Kidney (tissue), 14 donors: ENCODE data around the gene ERCC2. TPM values are rescaled to one million over a fixed set of nuclear protein-coding genes. Genes with fewer than 3 reads are reported as not detected.

ENCODE experiments used
- DNase-seq, 5 donors: peaks; one replicate each; pipeline ENCODE4 v3.0.0-alpha.2; 2013 to 2020
- FAIRE-seq: peaks from 2 replicates; lab custom pipeline; 2012; peaks lifted over from hg19 to GRCh38; lab: Jason Lieb, UNC
- H3K27ac ChIP-seq, 2 donors: one replicate each; pipeline ENCODE4 v1.7.0; 2013; ENCODE audit warnings: low read depth in 2 of 2, low read length in 2 of 2, inconsistent platforms in 1 of 2
- H3K27me3 ChIP-seq: one replicate; pipeline ENCODE4 v1.7.1; 2013; ENCODE audit warnings: low read length, inconsistent platforms; ENCODE audit not compliant: control insufficient read depth, insufficient read depth
- H3K36me3 ChIP-seq, 3 donors: one replicate each; pipeline versions ENCODE4 v1.7.0 to v1.7.1; 2013; ENCODE audit warnings: low read length in 3 of 3, control low read depth in 1 of 3, inconsistent platforms in 1 of 3; ENCODE audit not compliant: insufficient read depth in 3 of 3, control insufficient read depth in 2 of 3
- H3K4me1 ChIP-seq, 3 donors: one replicate each; pipeline versions ENCODE4 v1.7.0 to v1.7.1; 2013; ENCODE audit warnings: low read length in 3 of 3, inconsistent platforms in 1 of 3, low read depth in 1 of 3; ENCODE audit not compliant: control insufficient read depth in 2 of 3, insufficient read depth in 2 of 3
- H3K4me3 ChIP-seq, 3 donors: one replicate each; pipeline versions ENCODE4 v1.7.0 to v1.8.1; 2013; ENCODE audit warnings: low read length in 3 of 3, control low read depth in 1 of 3, inconsistent platforms in 1 of 3
- H3K9ac ChIP-seq, 3 donors: one replicate each; pipeline versions ENCODE4 v1.7.0 to v1.7.1; 2013; ENCODE audit warnings: low read length in 3 of 3, control low read depth in 1 of 3, inconsistent platforms in 1 of 3
- H3K9me3 ChIP-seq, 3 donors: one replicate each; pipeline versions ENCODE4 v1.7.0 to v1.7.1; 2013; ENCODE audit warnings: low read length in 3 of 3, control low read depth in 1 of 3, inconsistent platforms in 1 of 3; ENCODE audit not compliant: control insufficient read depth in 2 of 3, insufficient read depth in 1 of 3
- intact Hi-C: fragments of 100-400 bp; cut with DNase I; formaldehyde crosslinking; loops from one replicate; pipeline ENCODE4 v1.11.1; 2022
- polyA plus RNA-seq: library from polyadenylated mRNA; stranded (reverse); fragments of 350-450 nt; fragmentation: Illumina TruSeq; extraction: RNeasy Lipid Tissue Mini Kit (QIAGEN cat#74804); gene quantifications from one replicate; pipeline ENCODE4 v1.2.3, GENCODE V29; 2014; ENCODE audit warnings: low read depth, low replicate concordance; ENCODE audit not compliant: insufficient read depth
- total RNA-seq: library from RNA; stranded (reverse); fragmentation: NEBNext Ultra II Directional; extraction: Animal tissue kit (Norgen Biotek cat#: 25700); gene quantifications from one replicate; pipeline ENCODE4 v1.2.1, GENCODE V29; 2021
- TF ChIP-seq, protein P1 (sequence below): IDR thresholded peaks from 3 replicates; pipeline ENCODE4 v1.5.1; 2012; ENCODE audit warnings: mild to moderate bottlenecking, moderate library complexity, borderline replicate concordance; ENCODE audit not compliant: insufficient read depth; ENCODE audit errors: extremely low read depth
- donor health status: control.
- donor health status: control.
- donor health status: control.
- donor health status: control.
- donor health status: control.
- donor health status: DM: yes; HTN: yes; CAD: no.
- donor health status: Normal renal cell carcinoma (clear cell type).

The ERCC2 gene
- total and polyA plus RNA-seq, 2 donors from 2014 or later = 16.7 to 19.0 TPM

DNA sequence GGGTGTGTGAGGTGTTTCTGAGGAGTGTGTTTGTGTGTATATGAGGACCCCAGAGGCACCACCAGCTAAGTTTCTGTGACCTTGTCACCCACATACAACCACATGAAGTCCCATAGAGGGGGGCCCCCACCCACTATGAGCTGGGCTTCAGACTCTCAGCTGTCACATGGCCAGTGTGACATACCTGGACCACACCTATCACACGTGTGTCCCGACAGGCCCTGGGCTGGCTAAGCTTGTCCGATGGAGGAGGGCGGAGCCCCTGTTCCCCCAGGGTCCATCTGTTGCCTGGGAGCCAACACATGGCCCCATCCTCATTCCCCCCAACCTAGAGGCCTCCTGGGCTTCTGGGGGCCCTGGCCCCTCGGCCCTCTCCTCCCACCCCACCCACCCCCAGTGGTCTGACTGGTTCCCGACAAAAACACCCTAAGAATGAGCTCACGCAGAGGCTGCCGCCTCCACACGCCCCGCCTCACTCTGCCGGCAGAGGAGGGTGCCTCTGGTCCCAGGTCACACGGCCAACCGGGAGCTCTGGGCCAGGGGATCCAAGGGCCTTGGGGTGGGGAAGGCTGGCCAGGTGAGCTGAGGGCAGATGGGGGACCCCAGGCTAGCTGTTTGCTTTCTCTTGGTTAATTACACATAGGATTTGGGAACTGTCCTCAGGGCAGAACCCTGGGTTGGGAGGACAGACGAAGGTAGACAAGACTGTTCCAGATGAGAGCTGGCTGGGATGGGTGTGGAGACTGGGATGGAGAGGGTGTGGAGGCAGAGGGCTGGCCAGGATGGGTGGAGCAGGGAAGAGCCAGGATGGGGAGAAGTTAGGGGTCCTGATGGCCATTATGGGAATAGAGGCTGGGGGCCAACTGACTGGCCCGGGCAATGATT, 25.5 kb downstream of the ERCC2 start:
- Histone ChIP-seq H3K27ac (no peak overlapping the region), H3K4me1 (peaks cover 0 to 3% (median 0%) of the 10 kb centered on the region in 3 donors), H3K27me3 (peaks cover 5% of the 10 kb centered on the region), H3K4me3 (no peak overlapping the region), H3K9me3 (no peaks in the 10 kb centered on the region), H3K36me3 (no peaks in the 10 kb centered on the region), H3K9ac (no peak overlapping the region)
- no peak for DNase-seq
- intact Hi-C loops = no loop called here
- no peak for FAIRE-seq
- TF ChIP-seq, protein P1, sequence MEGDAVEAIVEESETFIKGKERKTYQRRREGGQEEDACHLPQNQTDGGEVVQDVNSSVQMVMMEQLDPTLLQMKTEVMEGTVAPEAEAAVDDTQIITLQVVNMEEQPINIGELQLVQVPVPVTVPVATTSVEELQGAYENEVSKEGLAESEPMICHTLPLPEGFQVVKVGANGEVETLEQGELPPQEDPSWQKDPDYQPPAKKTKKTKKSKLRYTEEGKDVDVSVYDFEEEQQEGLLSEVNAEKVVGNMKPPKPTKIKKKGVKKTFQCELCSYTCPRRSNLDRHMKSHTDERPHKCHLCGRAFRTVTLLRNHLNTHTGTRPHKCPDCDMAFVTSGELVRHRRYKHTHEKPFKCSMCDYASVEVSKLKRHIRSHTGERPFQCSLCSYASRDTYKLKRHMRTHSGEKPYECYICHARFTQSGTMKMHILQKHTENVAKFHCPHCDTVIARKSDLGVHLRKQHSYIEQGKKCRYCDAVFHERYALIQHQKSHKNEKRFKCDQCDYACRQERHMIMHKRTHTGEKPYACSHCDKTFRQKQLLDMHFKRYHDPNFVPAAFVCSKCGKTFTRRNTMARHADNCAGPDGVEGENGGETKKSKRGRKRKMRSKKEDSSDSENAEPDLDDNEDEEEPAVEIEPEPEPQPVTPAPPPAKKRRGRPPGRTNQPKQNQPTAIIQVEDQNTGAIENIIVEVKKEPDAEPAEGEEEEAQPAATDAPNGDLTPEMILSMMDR = no peak

DNA sequence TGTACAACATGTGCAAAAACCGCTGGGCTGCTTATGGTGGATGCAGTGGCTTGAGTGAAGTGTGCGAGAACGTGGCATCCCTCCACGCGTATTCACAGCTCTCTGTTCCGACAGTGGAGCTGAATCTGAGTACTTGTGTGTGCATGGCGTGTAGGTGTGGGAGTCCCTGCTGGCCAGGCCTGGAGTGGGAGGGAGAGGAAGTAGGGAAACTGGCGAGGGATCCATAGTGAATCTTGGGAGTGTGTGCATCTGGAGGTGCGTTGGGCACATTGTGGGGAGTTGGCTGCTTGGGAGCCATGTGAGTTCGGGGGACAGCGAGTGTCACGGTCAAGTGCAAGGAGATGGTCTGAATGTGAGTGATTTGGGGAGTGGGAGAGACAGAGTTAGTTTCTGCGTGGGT, 27.5 kb downstream of the ERCC2 start:
- H3K36me3 ChIP-seq = no peaks in the 10 kb centered on the region
- DNase-seq (no peak), FAIRE-seq (no peak)
- peaks cover 0 to 6% (median 0%) of the 10 kb centered on the region in 3 donors for H3K4me1 ChIP-seq
- no peaks in the 10 kb centered on the region for H3K9me3 ChIP-seq
- no peak overlapping the region for H3K9ac ChIP-seq
- no peak overlapping the region for H3K27ac ChIP-seq
- H3K27me3 ChIP-seq = peaks cover 5% of the 10 kb centered on the region
- H3K4me3 ChIP-seq = no peak overlapping the region
- intact Hi-C loops = no loop called here
- TF ChIP-seq, protein P1 = no peak

DNA sequence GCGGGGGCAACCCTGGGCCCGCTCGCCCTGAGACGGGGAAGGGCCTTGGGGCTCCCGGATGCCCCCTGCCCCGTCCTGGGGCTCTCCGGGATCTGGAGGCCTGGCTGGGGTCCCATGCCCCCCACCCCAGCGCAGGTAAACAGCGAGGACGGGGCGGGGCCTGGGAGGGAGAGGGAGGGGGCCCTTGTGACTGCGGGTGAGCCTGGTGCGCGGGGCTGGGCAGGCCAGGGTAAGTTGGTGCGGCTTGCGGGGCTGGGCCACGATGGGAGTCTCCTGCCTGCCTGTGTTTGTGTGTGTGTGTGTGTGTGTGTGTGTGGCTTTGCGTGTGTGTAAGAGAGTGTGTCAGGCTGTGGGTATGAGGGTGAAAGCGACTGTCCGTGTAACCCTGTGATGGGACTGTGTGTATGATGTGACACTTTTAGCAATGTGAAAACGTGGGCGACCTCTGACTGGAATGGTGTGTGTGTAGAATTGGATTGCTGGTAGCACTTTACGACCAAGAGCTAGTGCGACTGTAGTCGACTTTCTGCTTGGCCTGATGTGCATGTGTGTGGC, 29.4 kb downstream of the ERCC2 start:
- H3K27me3 ChIP-seq = peaks cover 5% of the 10 kb centered on the region
- TF ChIP-seq, protein P1 = no peak
- intact Hi-C loops = no loop called here
- no peaks in the 10 kb centered on the region for H3K36me3 ChIP-seq
- H3K27ac ChIP-seq = no peak overlapping the region
- H3K4me1 ChIP-seq = peaks cover 0 to 6% (median 0%) of the 10 kb centered on the region in 3 donors
- DNase-seq = peak in 4 of 5 donors; percentile 20 to 67 (median 30)
- H3K9me3 ChIP-seq = no peaks in the 10 kb centered on the region
- H3K9ac ChIP-seq = no peak overlapping the region
- peak overlapping the region in 1 of 3 donors; percentile 32 for H3K4me3 ChIP-seq
- no peak for FAIRE-seq
